Bladder microvascular endothelial cell (primary cell): ENCODE measurements around the gene FAAH2. TPM values are rescaled to one million over a fixed set of nuclear protein-coding genes. Genes with fewer than 3 reads are reported as not detected.

Experiments used
- total RNA-seq: library from RNA; depleted of rRNA; stranded (reverse); fragments of >200 nt; gene quantifications from 2 replicates; pipeline ENCODE4 v1.2.3, GENCODE V29; 2014

The FAAH2 gene, protein sequence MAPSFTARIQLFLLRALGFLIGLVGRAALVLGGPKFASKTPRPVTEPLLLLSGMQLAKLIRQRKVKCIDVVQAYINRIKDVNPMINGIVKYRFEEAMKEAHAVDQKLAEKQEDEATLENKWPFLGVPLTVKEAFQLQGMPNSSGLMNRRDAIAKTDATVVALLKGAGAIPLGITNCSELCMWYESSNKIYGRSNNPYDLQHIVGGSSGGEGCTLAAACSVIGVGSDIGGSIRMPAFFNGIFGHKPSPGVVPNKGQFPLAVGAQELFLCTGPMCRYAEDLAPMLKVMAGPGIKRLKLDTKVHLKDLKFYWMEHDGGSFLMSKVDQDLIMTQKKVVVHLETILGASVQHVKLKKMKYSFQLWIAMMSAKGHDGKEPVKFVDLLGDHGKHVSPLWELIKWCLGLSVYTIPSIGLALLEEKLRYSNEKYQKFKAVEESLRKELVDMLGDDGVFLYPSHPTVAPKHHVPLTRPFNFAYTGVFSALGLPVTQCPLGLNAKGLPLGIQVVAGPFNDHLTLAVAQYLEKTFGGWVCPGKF
- 0.16 and 0.50 TPM in 2 replicates for total RNA-seq

DNA sequence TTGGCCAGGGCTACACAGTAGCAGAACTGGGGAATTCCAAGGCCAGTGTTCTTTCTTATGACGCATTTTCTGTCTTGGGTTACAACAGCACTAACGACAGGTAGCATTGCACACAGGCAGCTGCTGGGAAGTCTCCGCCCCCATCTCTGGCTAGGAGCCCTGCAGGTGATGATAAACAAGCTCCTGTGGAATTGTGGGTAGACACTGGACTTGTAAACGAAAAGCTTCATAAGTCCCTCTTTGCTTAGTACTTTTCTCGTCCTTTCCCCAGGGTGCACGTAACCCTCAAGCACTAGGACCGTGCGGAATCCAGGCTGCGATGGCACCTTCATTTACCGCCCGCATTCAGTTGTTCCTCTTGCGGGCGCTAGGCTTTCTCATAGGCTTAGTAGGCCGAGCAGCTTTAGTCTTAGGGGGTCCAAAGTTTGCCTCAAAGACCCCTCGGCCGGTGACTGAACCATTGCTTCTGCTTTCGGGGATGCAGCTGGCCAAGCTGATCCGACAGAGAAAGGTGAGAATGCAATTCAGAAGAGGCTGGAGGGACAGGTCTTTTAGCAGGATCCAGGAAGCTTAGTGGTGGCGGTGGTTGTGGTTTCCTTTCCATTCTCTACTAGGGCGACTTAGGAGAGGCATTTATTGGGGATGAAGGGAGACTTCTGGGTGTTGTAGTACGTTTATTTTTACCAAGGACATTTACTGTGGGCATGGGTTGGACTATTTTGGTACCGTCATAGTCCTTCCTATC lies at the start of gene FAAH2:
Gene FAAH2 (plus strand): TSS at position 200 of the 745 bp plus-strand sequence. CDS start 120 bp downstream, at position 320.

Other genes starting within 250 kb of the FAAH2 start
- gene SPIN2B, start 165.2 kb upstream of the FAAH2 start, total RNA-seq = 6.2 and 8.5 TPM in 2 replicates
- under 0.01 and 0.44 TPM in 2 replicates for gene SPIN2A, start 149.3 kb upstream of the FAAH2 start, total RNA-seq